CD4-positive, alpha-beta T cell treated with Interleukin-12 subunit alpha and Interleukin-12 subunit beta, for 1 hour (primary cell): ENCODE data around the gene RHBDF2.

ENCODE experiments used
- DNase-seq: peaks from one replicate; pipeline ENCODE4 v3.0.0-alpha.2; 2020

Gene RHBDF2

GRCh38 chr17:76452660-76453430, 48.4 kb downstream of the RHBDF2 start, which contains the start of gene UBE2O:
UBE2O (minus strand) TSS chr17:76453152; CDS start chr17:76453141, 11 bp downstream.
- peak; percentile 95 for DNase-seq

- DNase-seq = peak; percentile 9
These were observed 49.0 kb downstream of the RHBDF2 start for GRCh38 chr17:76452127-76452659.

GRCh38 chr17:76451506-76451905, 49.7 kb downstream of the RHBDF2 start:
- no peak for DNase-seq

GRCh38 chr17:76449126-76449525, 52.1 kb downstream of the RHBDF2 start:
- no peak for DNase-seq

- DNase-seq = no peak
These were observed 53.1 kb downstream of the RHBDF2 start for GRCh38 chr17:76447931-76448652.

GRCh38 chr17:76446449-76447231, 54.6 kb downstream of the RHBDF2 start:
- DNase-seq = no peak

GRCh38 chr17:76445697-76446448, 55.4 kb downstream of the RHBDF2 start:
- DNase-seq = no peak

- DNase-seq = no peak
These were observed 56.5 kb downstream of the RHBDF2 start for GRCh38 chr17:76444518-76445311.

- DNase-seq = no peak
These were observed 58.6 kb downstream of the RHBDF2 start for GRCh38 chr17:76442341-76443338.

GRCh38 chr17:76441686-76442340, 59.4 kb downstream of the RHBDF2 start:
- no peak for DNase-seq

GRCh38 chr17:76440751-76441362, 60.4 kb downstream of the RHBDF2 start:
- no peak for DNase-seq

GRCh38 chr17:76439314-76439928, 61.8 kb downstream of the RHBDF2 start:
- no peak for DNase-seq

GRCh38 chr17:76438906-76439305, 62.3 kb downstream of the RHBDF2 start:
- no peak for DNase-seq

- no peak for DNase-seq
These were observed 63.5 kb downstream of the RHBDF2 start for GRCh38 chr17:76437467-76438402.

- no peak for DNase-seq
These were observed 65.5 kb downstream of the RHBDF2 start for GRCh38 chr17:76435751-76436150.

GRCh38 chr17:76434870-76435269, 66.4 kb downstream of the RHBDF2 start:
- DNase-seq = no peak

GRCh38 chr17:76433693-76434092, 67.5 kb downstream of the RHBDF2 start:
- no peak for DNase-seq
